Suppressor macrophage treated with lipopolysaccharide for 4 hours (primary cell): ENCODE data around the gene CNGA4.

Source experiments
- DNase-seq: peaks from one replicate; pipeline ENCODE4 v3.0.0-alpha.2; 2020

Gene CNGA4, protein sequence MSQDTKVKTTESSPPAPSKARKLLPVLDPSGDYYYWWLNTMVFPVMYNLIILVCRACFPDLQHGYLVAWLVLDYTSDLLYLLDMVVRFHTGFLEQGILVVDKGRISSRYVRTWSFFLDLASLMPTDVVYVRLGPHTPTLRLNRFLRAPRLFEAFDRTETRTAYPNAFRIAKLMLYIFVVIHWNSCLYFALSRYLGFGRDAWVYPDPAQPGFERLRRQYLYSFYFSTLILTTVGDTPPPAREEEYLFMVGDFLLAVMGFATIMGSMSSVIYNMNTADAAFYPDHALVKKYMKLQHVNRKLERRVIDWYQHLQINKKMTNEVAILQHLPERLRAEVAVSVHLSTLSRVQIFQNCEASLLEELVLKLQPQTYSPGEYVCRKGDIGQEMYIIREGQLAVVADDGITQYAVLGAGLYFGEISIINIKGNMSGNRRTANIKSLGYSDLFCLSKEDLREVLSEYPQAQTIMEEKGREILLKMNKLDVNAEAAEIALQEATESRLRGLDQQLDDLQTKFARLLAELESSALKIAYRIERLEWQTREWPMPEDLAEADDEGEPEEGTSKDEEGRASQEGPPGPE

DNA sequence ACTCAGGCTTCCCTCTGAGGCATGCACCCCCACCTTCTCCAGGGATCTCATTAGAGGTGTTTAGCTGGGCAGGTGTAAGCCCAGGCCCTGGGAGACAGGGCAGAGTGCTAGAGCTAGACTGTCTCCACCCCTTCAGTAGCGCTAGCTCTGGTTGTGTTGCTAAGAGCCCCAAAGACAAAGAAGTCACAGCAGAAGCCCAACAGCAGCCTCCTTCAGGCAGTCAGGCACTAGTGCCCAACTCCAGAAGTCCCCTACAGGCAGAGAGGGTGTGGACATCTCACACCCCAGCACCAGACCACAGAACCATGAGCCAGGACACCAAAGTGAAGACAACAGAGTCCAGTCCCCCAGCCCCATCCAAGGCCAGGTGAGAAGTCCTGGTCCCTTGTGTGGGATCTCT lies at the start of gene CNGA4:
Gene CNGA4 (plus strand): TSS at position 188 of the 400 bp plus-strand sequence. CDS start 118 bp downstream, at position 306.
- DNase-seq: no peak

DNA sequence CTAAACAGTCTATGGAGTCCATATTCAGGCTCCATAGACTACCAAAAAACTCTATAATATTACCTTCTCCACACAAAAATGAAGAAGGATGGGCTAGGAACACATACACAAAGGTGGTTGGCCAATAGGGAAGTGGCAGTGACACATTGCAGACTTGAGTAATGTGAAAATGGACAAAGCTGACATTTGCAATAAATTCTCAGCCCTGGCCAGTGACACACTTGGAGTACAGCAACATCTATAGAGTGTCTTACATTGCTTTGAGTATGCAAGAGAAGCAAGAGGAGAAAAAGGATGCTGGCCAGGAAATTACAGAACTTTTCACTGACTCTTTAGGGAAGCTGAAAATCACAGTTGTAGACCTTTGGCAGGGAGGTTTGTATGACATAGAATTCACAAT lies 47.1 kb upstream of the CNGA4 start:
- DNase-seq: peak; percentile 71

DNA sequence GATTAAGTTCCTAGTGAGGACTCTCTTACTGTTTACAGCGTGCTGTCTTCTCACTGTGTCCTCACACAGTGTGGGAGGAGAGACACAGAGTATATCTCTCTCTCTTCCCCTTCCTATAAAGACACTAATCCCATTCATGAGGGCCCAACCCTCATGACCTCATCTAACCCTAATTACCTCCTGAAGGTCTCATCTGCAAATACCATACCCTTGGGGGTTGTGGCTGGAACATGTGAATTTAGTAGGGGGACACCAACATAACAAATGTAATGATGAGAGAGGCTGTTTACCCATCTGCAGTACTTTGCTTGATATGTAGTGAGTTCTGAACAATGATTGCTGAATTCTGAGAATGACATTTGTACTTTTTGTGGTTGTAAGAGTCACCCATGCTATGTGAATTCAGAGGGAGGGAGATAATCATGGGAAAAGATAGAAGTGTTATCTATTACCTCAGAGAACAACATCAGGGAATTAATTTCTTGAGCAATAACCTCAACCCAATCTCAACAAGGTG lies 44.8 kb upstream of the CNGA4 start:
- DNase-seq: peak; percentile 58

DNA sequence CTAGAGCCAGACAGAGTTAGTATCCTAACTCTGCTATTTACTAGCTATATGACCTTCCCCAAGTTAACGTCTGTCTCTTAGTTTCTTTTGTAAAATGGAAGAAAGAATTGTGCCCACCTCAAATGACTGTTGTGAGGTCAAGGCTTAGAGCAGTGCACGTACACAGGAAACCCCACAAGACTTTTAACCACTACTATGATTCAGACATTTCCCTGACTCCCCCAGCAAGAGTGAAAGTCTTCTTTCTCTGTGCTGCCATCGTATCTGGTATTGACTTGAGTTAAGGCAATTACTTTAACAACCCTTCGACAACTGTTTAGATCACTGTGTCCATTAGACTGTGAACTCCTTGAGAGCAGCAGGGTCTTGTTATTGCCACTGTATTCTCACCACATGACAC lies 42.5 kb upstream of the CNGA4 start:
- DNase-seq: peak; percentile 47

DNA sequence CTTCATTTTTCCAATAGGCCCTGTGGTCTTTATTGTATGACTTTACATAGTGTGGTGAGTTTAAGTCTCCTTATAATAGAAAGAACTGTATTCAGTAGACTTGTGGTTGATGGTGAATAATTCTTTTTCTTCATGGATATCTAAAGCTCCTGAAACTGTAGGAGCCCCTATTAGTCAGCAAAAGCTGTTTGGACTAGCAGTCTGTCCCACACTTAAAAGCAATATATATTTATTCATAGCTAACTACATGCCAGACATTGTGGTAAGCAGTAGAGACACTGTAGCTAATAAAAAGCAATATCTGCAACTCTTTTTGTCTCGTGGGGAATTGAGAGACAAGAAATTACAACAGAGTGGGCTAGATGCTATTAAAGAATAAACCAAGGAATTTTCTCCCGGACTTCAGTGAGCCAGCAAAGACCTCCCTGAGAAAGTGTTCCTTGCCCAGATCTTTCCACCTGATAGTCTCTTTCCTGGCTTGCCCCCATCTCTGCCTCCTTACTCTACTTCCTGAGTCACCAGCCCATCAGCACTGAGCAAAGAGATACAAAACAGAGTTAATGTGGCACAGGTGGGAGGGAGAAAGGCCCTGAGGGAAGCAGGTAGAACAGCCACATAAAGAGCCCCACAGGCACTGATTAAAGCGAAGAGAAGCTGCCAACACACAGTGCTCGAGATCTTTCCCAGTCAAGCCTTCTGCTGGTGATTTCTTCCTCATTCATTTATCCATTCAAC lies 41.3 kb upstream of the CNGA4 start:
- no peak for DNase-seq

DNA sequence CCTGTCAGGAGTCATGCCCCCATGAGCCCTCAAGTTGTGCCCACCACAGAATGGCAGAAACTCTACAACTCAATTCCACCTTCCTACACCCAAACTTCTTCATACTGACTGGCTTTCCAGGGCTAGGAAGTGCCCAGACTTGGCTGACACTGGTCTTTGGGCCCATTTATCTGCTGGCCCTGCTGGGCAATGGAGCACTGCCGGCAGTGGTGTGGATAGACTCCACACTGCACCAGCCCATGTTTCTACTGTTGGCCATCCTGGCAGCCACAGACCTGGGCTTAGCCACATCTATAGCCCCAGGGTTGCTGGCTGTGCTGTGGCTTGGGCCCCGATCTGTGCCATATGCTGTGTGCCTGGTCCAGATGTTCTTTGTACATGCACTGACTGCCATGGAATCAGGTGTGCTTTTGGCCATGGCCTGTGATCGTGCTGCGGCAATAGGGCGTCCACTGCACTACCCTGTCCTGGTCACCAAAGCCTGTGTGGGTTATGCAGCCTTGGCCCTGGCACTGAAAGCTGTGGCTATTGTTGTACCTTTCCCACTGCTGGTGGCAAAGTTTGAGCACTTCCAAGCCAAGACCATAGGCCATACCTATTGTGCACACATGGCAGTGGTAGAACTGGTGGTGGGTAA lies 39.6 kb upstream of the CNGA4 start, which contains the start of gene OR52W1:
Gene OR52W1 (plus strand): TSS at position 51 of the 637 bp plus-strand sequence. CDS start 0 bp downstream, at position 51.
- DNase-seq: no peak

DNA sequence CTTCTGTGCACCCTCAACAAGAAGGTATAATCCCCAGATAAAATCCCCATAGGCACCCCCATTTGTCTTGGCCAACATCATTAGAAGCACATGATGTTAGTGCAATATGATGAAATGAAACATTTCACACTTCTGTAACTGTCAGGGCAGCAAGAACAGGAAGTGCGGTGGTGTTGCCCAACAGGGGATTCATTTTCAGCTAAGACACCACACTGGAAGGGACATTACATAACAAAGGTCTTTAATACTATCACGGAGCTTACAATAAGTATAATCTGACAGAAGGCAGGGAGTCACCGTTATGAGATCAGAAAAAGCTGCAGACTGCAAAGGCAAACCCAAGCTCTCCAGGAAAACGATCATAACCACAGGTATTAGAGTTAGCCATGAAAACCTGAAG lies 37.9 kb upstream of the CNGA4 start:
- DNase-seq: peak; percentile 93

DNA sequence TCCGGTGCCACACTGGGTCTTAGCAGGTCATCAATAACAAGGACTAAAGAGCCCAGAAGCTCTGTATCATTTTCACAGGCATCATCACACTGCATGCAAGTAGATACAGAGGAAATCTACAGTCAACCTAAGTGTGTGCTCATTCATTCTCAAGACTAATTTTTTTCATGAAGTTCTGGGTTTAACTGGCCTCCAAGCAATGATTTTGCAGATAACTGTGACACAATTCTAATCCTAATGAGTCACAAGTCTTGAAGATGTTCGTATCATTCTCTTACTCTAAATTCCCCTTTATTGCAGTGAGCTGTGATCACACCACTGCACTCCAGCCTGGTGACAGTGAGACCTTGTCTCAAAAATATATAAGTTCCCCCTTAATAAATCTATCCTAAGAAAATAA lies 37.4 kb upstream of the CNGA4 start:
- peak; percentile 75 for DNase-seq

DNA sequence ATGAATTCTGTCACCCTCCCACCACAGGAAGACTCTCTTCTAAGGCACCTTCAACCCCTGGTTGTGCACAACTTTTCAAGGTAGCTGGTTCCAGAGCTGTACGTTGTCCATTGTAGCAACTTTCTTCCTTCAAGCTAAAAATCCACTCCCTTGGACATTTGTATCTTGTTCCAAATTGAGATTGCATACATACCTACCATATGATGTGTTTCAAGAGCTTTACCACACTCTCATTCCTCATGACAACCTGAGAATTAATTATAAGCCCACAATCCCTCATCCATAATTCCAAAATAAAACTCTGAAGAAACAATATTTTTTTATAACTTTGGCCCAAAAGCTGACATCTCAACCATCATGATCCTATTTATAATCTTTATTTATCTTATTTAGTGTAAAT lies 36.8 kb upstream of the CNGA4 start:
- DNase-seq: no peak

DNA sequence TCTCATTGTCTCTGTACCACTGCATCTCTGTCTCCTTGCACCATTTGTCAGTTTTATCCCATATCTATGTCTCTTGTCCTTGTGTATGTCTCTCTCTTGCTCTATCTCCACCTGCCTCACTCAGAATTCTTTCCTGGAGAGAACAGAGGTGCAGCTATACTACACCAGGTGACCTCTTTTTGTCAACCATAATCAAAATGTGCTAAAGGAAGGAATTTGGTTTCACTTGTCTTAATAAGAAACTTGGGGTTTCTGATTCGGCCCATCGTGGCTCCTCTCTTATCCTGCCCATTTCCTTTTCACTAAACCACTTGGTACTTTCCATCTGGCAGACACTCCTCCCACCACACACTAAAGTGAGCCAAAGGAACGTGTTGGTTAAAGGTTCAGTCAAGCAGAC lies 35.6 kb upstream of the CNGA4 start:
- DNase-seq: no peak

DNA sequence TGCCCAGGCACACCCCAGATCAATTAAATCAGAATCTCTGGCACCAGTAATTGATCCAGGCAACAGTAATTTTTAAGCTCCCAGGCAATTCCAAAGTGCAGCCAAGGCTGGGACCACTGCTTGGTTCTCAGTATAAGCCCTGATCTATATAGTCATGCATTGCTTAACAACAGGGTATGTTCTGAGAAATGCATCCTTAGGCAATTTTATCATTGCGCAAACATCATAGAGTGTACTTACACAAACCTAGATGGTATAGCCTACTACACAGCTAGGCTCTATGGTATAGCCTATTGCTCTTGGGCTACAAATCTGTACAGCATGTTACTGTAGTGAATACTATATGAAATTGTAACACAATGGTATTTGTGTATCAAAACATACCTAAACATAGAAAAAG lies 34.2 kb upstream of the CNGA4 start:
- DNase-seq: peak; percentile 82

DNA sequence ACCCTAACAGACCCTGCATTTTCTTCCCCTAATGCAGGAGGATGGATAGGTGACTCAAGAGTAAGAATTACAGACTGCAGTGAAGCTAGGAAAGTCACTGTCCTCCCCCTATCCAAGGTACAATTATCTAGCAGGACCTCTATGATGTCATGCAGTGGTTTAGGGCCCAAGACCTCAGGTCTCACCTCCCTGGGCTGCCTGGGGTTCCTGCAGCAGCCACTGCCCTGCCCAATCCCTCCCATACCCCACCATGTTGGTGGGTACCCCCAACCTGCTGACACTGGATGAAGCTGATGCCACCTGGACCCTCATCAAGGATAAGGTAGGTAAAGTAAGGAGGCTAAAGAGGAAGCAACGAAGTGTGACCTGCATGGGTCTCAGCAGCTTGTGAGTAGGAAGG lies 33.5 kb upstream of the CNGA4 start, which contains the start of gene C11orf42:
Gene C11orf42 (plus strand): TSS at position 192 of the 400 bp plus-strand sequence. CDS start 59 bp downstream, at position 251.
- no peak for DNase-seq

DNA sequence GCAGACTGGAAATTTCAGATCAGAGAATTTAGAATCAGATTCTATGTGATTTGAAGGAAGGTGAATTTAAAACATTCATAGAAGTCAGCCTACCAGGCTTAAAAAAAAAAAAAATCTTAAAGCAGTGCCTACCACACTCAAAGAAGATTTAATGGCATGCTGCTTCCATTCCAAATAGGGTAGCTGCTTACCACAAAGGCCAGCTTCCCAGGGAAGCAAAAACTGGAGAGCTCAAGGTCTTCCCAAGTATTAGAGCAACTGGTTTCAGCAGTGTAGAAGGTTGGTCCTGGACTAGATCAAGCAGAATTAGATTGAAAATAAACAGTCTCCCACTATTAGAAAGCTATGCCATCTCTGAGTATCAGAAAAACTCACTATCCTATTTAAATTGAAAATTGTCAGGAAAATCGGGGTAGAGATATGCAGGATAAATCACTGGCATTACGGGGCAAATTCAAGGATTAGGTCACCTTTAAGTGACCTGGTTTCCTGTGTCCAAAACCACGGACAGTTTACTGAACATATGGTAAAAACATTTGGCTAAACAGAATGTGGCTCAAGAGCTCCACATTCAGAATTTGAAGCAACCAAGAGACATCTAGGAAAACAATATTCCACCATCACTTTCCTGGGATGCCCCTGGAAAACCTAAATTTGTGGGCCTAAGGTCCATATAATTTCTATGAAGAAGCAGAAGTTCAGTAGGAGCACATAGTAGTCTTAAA lies 32.3 kb upstream of the CNGA4 start:
- DNase-seq: no peak

DNA sequence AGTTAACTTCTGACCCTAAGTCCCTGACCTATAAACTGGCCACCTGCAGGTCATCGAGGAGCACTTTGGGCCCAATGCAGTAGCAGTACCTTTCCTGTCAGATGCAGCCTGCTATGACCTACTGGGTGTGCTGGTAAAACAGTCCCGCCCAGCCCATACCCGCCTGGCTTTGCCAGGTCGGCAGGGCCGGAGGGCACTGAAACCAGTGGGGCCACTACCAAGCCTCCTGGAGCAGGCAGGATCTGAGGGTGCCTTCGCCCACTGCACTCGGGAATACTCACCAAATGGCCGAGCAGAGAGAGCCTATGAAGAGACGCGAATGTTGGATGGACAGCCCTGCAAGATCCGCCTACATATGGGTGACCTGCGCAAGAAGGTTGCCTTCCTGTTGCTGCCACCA lies 29.1 kb upstream of the CNGA4 start:
- DNase-seq: no peak

DNA sequence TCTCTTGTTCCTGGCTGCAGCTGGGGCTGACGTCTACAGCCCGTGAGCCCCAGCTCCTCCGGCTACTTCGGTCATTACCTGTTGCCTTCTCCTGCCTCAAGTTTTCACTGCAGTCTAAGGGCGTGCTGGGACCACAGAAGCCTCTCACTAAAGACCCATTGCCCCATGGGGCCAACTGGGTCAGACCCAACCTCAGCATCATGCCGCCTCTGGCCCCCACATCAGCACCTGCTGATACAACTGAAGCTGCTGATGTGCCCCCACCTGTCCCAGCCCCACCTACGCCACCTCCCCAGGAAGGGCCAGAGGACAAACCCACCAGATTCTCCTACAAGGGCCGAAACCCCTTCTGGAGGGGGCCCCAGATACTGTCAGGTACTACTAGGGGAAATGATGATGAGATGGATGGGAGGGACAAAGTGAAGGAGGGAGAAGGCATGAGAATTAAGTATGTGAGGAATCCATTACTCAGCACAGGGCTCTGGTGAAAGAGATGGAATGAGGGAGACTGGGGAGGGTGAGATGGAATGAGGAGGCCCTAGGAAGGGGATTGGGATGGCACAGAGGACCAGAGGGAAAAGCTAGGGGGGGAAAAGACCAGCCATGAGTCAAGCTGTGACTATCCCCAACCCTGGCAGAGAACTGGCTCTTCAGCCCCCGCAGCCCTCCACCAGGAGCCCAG lies 28.5 kb upstream of the CNGA4 start:
- no peak for DNase-seq

DNA sequence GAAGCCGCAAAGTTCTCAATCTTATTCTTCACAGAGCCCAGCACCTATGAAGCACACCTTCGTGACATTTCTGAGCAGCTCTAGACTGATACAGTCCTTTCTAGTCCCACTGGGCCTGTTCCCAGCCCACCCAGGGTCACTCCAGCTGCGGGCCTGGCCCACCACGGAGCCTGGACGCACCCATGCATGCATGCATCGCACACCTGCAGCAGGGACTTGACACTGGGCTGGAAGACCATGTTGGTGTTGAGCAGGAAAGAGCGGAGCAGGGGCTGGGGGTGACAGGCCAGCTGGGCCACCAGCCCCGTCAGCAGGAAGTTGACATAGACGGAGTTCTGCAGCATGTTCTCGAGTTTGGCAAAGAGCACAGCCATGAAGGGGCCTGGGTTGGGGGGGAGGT lies 24.4 kb upstream of the CNGA4 start:
- no peak for DNase-seq

DNA sequence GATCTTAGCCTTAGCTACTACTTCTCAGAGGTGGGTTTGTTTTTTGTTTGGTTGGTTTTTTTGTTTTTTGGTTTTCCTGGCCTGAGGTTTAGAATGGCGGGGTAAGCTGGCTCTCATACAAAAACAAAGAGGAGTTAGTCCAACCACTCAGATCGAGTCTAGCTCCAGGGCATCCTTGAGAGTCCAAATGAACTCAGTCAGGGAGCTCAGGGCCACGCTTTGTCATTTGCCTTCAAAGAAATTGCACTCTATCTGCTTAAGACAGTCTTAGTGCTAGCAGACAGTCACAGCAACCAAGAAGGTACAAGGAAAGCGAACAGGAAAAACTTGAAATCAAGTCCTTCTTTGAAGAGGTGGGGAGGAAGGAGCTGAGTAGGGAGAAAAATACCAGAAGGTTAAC lies 22.4 kb upstream of the CNGA4 start:
- no peak for DNase-seq

DNA sequence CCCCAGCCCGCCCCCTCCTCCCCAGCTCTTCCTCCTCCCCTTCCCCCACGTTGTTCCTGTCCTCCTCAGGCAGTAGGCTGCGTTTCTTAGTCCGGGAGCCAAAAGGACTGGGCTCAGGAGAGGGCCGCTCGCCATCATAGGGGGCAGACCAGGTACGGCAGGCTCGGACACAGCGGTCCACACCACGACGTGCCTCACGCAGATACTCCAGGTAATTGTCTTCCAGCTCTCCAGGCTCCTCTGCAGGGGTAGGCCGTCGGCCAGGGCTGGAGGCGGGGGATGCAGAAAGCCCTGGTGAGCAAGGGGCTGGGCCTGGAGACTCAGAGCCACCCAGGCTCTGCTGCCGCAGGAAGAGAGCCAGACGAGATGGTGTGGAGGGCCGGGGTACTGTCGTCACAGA lies 21.2 kb upstream of the CNGA4 start:
- no peak for DNase-seq

DNA sequence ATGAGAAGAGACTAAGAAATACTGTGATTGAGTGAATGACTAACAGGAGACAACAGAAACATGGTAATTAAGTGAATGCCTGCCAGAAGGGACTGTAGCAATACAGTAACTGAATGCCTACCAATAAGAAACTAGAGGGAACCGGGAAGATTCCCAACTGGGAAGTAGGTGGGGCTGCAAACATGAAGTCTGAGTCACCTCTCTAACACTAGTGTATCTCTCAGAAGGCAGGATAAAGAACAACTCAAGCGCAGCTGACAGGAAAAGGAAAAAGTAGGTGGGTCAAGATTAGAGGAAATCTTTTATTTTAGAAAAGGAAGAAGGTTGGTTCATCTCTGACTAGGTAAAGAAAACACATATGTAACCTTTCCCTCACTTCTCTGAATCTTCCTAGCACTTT lies 19.5 kb upstream of the CNGA4 start:
- DNase-seq: peak; percentile 75

DNA sequence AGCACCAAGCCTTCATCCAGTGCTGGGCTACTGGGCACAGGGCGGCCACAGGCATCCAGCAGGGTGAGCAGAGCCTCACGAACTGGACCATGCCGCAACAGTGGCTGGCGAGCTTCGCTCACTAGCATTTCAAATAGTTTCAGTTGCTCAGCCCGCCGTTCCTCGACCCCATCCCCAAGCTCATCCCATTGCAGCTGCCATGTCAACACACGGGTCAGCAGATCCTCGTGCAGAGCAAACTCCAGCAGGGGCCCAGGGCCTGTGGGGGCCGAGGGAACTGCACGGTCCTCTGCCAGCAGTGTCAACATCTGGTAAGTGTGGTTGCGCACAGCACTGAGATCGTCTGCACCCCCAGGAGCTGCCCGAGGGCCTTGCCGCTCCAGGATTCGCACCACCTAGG lies 15.0 kb upstream of the CNGA4 start:
- no peak for DNase-seq

DNA sequence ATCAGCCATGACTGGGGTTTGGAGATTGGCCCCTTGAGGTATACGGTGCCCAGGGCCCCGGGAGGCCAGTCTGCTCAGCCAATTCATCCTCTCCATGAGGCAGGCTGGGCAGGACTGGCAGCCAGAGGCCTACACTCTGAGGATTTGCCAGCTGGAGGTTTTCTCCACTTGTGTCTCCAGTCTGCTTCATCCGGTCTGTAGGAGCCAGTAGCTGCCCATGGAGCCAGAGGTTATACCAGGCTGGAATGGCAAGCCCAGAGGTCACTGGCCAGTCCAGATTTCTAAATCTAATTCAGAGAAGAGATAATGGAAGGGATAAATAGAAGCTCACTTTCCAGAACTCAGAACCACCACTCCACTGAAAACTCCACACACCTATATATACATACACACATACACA lies 14.5 kb upstream of the CNGA4 start:
- DNase-seq: no peak

DNA sequence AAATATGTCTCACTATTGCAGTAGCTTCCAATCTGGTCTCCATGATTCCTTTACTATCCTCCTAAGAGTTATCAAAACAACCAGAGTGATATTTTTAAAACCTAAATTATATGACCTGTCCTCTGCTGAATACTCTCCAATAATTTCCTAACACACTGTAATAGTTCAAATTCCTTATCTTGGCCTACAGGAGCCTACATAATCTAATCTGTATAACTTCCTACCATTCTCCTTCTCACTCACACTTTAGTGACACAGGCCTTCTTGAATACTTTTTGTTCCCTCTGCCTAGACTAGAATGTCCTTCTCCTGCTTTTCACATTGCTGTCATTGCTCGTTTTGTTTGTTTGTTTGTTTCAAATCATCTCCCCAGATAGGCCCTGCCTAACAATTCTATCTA lies 13.9 kb upstream of the CNGA4 start:
- no peak for DNase-seq
